Measurements from ENCODE around the gene SYNE4. TPM values are rescaled to one million over a fixed set of nuclear protein-coding genes. Genes with fewer than 3 reads are reported as not detected.
"Not testable (repeated sequence)": the region's sequence is repeated elsewhere in the genome, so short reads cannot be mapped to it uniquely, and the experiment has no call there.

The SYNE4 gene
- total RNA-seq, 2 donors from 2014 or later = 0.92 to 2.4 TPM

DNA sequence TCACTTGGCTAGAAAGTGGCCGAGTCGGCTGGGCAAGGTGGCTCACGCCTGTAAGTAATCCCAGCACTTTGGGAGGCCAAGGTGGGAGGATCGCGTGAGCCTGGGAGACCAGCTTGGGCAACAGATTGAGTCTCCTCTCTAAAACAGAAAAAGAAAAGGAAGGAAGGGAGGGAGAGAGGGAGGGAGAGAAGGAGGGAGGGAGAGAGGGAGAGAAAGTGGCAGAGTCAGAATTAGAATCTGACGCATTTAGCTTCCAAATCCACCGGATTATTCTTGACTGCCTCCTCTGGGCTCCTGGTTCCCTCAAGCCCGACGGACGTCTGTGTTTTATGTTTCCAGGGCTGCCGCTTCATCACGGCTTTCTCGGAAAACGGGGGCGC lies 50.0 kb downstream of the SYNE4 start:
- ATAC-seq (ENCODE audit: insufficient number of reproducible peaks, low FRiP score, low read depth) = no peak
- Histone ChIP-seq H3K4me3 (peak overlapping the region; percentile 55), H3K9me3 (no peaks in the 10 kb centered on the region), H3K36me3 (no peaks in the 10 kb centered on the region), H3K27me3 (replicated peaks; ENCODE audit: insufficient read depth) (no peaks in the 10 kb centered on the region), H3K27ac (no peak overlapping the region), H3K4me1 (ENCODE audit: control insufficient read depth in 1 of 2, low read depth in 2 of 2) (peaks cover 0 to 14% of the 10 kb centered on the region in 2 donors)
- DNase-seq (ENCODE audit: low spot score) = no peak
- TF ChIP-seq, protein P1, sequence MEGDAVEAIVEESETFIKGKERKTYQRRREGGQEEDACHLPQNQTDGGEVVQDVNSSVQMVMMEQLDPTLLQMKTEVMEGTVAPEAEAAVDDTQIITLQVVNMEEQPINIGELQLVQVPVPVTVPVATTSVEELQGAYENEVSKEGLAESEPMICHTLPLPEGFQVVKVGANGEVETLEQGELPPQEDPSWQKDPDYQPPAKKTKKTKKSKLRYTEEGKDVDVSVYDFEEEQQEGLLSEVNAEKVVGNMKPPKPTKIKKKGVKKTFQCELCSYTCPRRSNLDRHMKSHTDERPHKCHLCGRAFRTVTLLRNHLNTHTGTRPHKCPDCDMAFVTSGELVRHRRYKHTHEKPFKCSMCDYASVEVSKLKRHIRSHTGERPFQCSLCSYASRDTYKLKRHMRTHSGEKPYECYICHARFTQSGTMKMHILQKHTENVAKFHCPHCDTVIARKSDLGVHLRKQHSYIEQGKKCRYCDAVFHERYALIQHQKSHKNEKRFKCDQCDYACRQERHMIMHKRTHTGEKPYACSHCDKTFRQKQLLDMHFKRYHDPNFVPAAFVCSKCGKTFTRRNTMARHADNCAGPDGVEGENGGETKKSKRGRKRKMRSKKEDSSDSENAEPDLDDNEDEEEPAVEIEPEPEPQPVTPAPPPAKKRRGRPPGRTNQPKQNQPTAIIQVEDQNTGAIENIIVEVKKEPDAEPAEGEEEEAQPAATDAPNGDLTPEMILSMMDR (IDR thresholded peaks at IDR 0.05) = no peak

DNA sequence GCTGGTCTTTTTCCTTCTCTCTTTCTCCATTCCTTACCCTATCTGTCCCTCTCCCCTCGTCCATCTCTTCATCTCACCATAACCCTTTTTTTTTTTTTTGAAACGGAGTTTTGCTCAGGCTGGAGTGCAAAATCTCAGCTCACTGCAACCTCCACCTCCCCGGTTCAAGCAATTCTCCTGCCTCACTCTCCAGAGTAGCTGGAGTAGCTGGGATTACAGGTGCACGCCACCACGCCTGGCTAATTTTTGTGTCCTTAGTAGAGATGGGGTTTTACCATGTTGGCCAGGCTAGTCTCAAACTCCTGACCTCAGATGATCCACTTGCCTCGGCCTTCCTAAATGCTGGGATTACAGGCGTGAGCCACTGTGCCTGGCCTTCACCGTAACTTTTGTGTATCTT lies 51.2 kb downstream of the SYNE4 start:
- H3K9me3 ChIP-seq; H3K27me3 ChIP-seq (replicated peaks; ENCODE audit: insufficient read depth); H3K36me3 ChIP-seq; H3K27ac ChIP-seq; ATAC-seq (ENCODE audit: insufficient number of reproducible peaks, low FRiP score, low read depth); DNase-seq (ENCODE audit: low spot score); H3K4me3 ChIP-seq: not testable (repeated sequence)
- H3K4me1 ChIP-seq (ENCODE audit: control insufficient read depth in 1 of 2, low read depth in 2 of 2) = peaks cover 0 to 14% of the 10 kb centered on the region in 2 donors

DNA sequence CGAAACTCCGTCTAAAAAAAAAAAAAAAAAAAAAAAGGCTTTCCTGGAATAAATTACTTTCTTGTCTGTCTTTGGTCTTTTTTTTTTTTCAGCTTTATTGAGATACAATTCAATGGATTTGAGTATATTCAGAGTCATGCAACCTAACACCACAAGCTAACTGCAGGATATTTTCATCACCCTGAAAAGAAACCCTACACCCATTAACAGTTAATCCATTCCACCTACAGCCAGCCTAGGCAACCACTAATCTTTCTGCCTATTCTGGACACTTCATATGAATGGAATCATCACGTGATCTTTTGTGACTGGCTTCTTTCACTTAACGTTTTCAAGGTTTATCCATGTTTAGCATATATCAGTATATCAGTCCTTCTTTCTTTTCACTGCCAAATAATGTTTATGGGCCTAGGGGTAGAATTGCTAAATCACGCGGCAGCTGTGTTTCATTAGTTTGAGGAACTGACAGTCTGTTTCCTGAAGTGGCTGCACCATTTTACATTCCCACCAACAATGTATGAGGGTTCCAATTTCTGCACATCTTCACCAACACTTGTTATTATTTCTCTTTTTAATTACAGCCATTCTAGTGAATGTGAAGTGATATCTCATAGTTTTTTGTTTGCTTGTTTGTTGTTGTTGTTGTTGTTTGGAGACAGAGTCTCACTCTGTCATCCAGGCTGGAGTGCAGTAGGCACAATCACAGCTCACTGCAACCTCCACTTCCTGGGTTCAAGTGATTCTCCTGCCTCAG lies 52.6 kb downstream of the SYNE4 start:
- H3K9me3 ChIP-seq = no peaks in the 10 kb centered on the region
- TF ChIP-seq, protein P1 (IDR thresholded peaks at IDR 0.05) = no peak
- no peak for ATAC-seq (ENCODE audit: insufficient number of reproducible peaks, low FRiP score, low read depth)
- H3K4me3 ChIP-seq = no peak overlapping the region
- no peak for DNase-seq (ENCODE audit: low spot score)
- H3K27ac ChIP-seq = no peak overlapping the region
- no peaks in the 10 kb centered on the region for H3K27me3 ChIP-seq (replicated peaks; ENCODE audit: insufficient read depth)
- no peaks in the 10 kb centered on the region for H3K36me3 ChIP-seq
- peaks cover 0 to 14% of the 10 kb centered on the region in 2 donors for H3K4me1 ChIP-seq (ENCODE audit: control insufficient read depth in 1 of 2, low read depth in 2 of 2)

Other genes starting within 250 kb of the SYNE4 start
- gene ARHGAP33, start 233.2 kb downstream of the SYNE4 start, total RNA-seq = 10 to 100 TPM; 15.4 to 30.7 TPM
- gene PRODH2, start 196.0 kb downstream of the SYNE4 start, total RNA-seq = not detected
- not detected for gene NPHS1, start 156.3 kb downstream of the SYNE4 start, total RNA-seq
- gene KIRREL2, start 151.9 kb downstream of the SYNE4 start, total RNA-seq = under 1 TPM in 1 of 2 donors, not detected in 1; 0.92 TPM
- 10 to 100 TPM; 28.1 to 47.2 TPM for gene APLP1, start 140.2 kb downstream of the SYNE4 start, total RNA-seq
- 10 to 100 TPM in 1 of 2 donors, 1 to 10 TPM in 1; 5.4 to 32.6 TPM for gene NFKBID, start 108.3 kb downstream of the SYNE4 start, total RNA-seq
- 10 to 100 TPM in 1 of 2 donors, 1 to 10 TPM in 1; 4.5 to 13.2 TPM for gene HCST, start 106.3 kb downstream of the SYNE4 start, total RNA-seq
- gene TYROBP, start 100.5 kb downstream of the SYNE4 start, total RNA-seq = 100 to 1,000 TPM; 155 to 247 TPM
- 10 to 100 TPM; 14.3 to 26.7 TPM for gene LRFN3, start 72.4 kb downstream of the SYNE4 start, total RNA-seq
- 10 to 100 TPM; 43.0 to 70.5 TPM for gene SDHAF1, start 13.6 kb downstream of the SYNE4 start, total RNA-seq
- 10 to 100 TPM; 19.8 to 55.8 TPM for gene ALKBH6, start 5.4 kb upstream of the SYNE4 start, total RNA-seq
- 10 to 100 TPM; 21.3 to 29.0 TPM for gene CLIP3, start 24.1 kb upstream of the SYNE4 start, total RNA-seq
- gene THAP8, start 45.5 kb upstream of the SYNE4 start, total RNA-seq = 1 to 10 TPM; 6.4 to 6.6 TPM
- 1 to 10 TPM in 1 of 2 donors, under 1 TPM in 1; 0.99 to 1.2 TPM for gene WDR62, start 46.1 kb upstream of the SYNE4 start, total RNA-seq
- gene OVOL3, start 102.3 kb upstream of the SYNE4 start, total RNA-seq = not detected
- gene POLR2I, start 106.1 kb upstream of the SYNE4 start, total RNA-seq = 10 to 100 TPM; 22.1 to 32.6 TPM
- 100 to 1,000 TPM; 158 to 260 TPM for gene TBCB, start 106.7 kb upstream of the SYNE4 start, total RNA-seq
- gene CAPNS1, start 131.3 kb upstream of the SYNE4 start, total RNA-seq = 100 to 1,000 TPM; 161 to 220 TPM
- gene COX7A1, start 143.6 kb upstream of the SYNE4 start, total RNA-seq = 10 to 100 TPM in 1 of 2 donors, 1 to 10 TPM in 1; 6.3 to 41.0 TPM
- 1 to 10 TPM; 1.9 to 6.6 TPM for gene ZNF565, start 205.9 kb upstream of the SYNE4 start, total RNA-seq
- gene ZNF146, start 206.3 kb upstream of the SYNE4 start, total RNA-seq = 10 to 100 TPM; 37.8 to 71.1 TPM

All from thoracic aorta (tissue), 2 donors.